ENCODE measurements around the gene CR1L.
"Not testable (repeated sequence)": the region's sequence is repeated elsewhere in the genome, so short reads cannot be mapped to it uniquely, and the experiment has no call there.

Gene CR1L

DNA sequence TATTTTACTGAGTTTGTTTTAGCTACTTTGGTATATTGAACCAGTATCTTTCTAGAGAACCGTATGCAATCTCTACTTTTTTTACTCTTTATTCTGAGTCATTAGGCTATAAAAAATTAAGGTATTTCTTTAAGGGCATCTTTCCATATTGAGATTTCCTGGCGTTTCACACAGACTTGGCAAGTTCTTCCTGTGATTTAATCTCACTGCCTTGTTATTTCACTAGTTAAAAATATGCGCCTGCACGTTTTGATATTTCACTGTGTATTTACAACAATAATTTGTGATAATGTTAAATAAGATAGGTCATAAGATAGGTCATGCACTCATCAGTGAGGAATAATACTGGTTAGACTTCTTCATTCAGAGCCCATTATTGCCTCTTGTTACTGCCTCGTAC, 16.2 kb upstream of the CR1L start:
- Histone ChIP-seq H3K27ac (ENCODE audit: low read depth, low read length, severe bottlenecking) (no peak overlapping the region), H3K4me3 (ENCODE audit: extremely low read depth, insufficient read depth, low read length, poor library complexity, severe bottlenecking) (no peak overlapping the region), H3K9me3 (ENCODE audit: control insufficient read depth, low read length) (no peaks in the 10 kb centered on the region), H3K36me3 (ENCODE audit: control insufficient read depth, insufficient read depth, low read length) (no peaks in the 10 kb centered on the region), H3K4me1 (ENCODE audit: control insufficient read depth, insufficient read depth, low read length, poor library complexity, severe bottlenecking) (no peaks in the 10 kb centered on the region)
- WGBS, 2 experiments (ENCODE audit: insufficient coverage in 2 of 2) = 100% methylated on average over 1 of the region's 5 CpGs; no CpG with 5 or more reads in 1 of the 2 experiments

- Histone ChIP-seq H3K4me3 (ENCODE audit: extremely low read depth, insufficient read depth, low read length, poor library complexity, severe bottlenecking) (no peak overlapping the region), H3K27ac (ENCODE audit: low read depth, low read length, severe bottlenecking) (no peak overlapping the region), H3K4me1 (ENCODE audit: control insufficient read depth, insufficient read depth, low read length, poor library complexity, severe bottlenecking) (peaks cover 4% of the 10 kb centered on the region), H3K9me3 (ENCODE audit: control insufficient read depth, low read length) (no peaks in the 10 kb centered on the region), H3K36me3 (ENCODE audit: control insufficient read depth, insufficient read depth, low read length) (no peaks in the 10 kb centered on the region)
- WGBS, 2 experiments (ENCODE audit: insufficient coverage in 2 of 2) = 88% methylated on average over 1 of the region's 1 CpG; no CpG with 5 or more reads in 1 of the 2 experiments
These were observed 13.8 kb upstream of the CR1L start for GRCh38 chr1:207631137-207631536.

DNA sequence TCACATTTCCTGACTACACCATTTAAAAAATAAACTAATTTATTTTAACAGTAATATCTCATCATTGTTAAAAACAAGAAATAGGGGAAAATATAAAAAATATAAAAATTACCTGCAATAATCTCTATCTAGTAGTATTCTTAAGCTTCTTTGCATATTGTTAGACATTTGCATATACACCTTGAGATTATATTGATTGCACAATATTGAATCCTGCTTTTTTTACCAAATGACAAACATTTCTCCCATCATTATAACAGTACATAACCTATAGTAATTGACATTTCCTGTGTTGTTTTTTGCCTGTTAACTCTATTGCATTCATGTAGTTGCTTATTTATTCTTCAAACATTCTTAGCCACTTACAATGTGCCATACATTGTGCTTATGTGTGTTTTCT, 11.7 kb upstream of the CR1L start:
- H3K4me3 ChIP-seq (ENCODE audit: extremely low read depth, insufficient read depth, low read length, poor library complexity, severe bottlenecking) = no peak overlapping the region
- H3K9me3 ChIP-seq (ENCODE audit: control insufficient read depth, low read length) = no peaks in the 10 kb centered on the region
- no peaks in the 10 kb centered on the region for H3K36me3 ChIP-seq (ENCODE audit: control insufficient read depth, insufficient read depth, low read length)
- no peak overlapping the region for H3K27ac ChIP-seq (ENCODE audit: low read depth, low read length, severe bottlenecking)
- peaks cover 4% of the 10 kb centered on the region for H3K4me1 ChIP-seq (ENCODE audit: control insufficient read depth, insufficient read depth, low read length, poor library complexity, severe bottlenecking)

DNA sequence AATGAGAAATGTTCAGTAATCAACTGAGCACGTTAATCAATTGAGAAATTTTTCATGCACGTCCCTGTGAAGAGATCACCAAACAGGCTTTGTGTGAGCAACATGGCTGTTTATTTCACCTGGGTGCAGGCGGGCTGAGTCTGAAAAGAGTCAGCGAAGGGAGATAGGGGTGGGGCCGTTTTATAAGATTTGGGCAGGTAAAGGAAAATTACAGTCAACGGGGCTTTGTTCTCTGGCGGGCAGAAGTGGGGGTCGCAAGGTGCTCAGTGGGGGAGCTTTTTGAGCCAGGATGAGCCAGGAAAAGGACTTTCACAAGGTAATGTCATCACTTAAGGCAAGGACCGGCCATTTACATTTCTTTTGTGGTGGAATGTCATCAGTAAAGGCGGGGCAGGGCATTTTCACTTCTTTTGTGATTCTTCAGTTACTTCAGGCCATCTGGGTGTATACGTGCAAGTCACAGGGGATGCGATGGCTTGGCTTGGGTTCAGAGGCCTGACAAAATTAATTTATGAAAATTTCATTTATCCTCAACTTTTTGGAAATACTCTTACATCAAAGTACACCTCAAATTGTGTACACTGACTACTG, 11.1 kb upstream of the CR1L start:
- 36 to 46% methylated on average over 4 to 7 of the region's 12 CpGs for WGBS, 2 experiments (ENCODE audit: insufficient coverage in 2 of 2)
- not testable (repeated sequence) for H3K4me1 ChIP-seq (ENCODE audit: control insufficient read depth, insufficient read depth, low read length, poor library complexity, severe bottlenecking); H3K9me3 ChIP-seq (ENCODE audit: control insufficient read depth, low read length); H3K4me3 ChIP-seq (ENCODE audit: extremely low read depth, insufficient read depth, low read length, poor library complexity, severe bottlenecking); H3K36me3 ChIP-seq (ENCODE audit: control insufficient read depth, insufficient read depth, low read length); H3K27ac ChIP-seq (ENCODE audit: low read depth, low read length, severe bottlenecking)

GRCh38 chr1:207634293-207634692, 10.6 kb upstream of the CR1L start:
- H3K36me3 ChIP-seq (ENCODE audit: control insufficient read depth, insufficient read depth, low read length); H3K9me3 ChIP-seq (ENCODE audit: control insufficient read depth, low read length); H3K4me3 ChIP-seq (ENCODE audit: extremely low read depth, insufficient read depth, low read length, poor library complexity, severe bottlenecking); H3K4me1 ChIP-seq (ENCODE audit: control insufficient read depth, insufficient read depth, low read length, poor library complexity, severe bottlenecking); H3K27ac ChIP-seq (ENCODE audit: low read depth, low read length, severe bottlenecking): not testable (repeated sequence)
- WGBS, 2 experiments (ENCODE audit: insufficient coverage in 2 of 2) = 73 to 97% methylated on average over 3 of the region's 6 CpGs

DNA sequence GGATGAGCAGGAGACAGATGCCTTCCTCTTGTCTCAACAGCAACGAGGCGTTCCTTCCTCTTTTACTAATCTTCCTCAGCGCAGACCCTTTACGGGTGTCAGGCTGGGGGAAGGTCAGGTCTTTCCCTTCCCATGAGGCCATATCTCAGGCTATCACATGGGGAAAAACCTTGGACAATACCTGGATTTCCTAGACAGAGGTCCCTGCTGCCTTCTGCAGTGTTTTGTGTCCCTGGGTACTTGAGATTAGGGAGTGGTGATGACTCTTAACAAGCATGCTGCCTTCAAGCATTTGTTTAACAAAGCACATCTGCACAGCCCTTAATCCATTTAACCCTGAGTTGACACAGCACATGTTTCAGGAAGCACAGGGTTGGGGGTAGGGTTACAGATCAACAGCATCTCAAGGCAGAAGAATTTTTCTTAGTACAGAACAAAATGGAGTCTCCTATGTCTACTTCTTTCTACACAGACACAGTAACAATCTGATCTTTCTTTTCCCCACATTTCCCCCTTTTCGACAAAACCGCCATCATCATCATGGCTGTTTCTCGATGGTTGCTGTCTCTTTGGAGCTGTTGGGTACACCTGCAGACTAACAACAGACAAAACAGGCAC, 9.3 kb upstream of the CR1L start:
- WGBS, 2 experiments (ENCODE audit: insufficient coverage in 2 of 2) = 65 to 73% methylated on average over 3 to 6 of the region's 7 CpGs
- not testable (repeated sequence) for H3K9me3 ChIP-seq (ENCODE audit: control insufficient read depth, low read length); H3K36me3 ChIP-seq (ENCODE audit: control insufficient read depth, insufficient read depth, low read length); H3K4me1 ChIP-seq (ENCODE audit: control insufficient read depth, insufficient read depth, low read length, poor library complexity, severe bottlenecking); H3K4me3 ChIP-seq (ENCODE audit: extremely low read depth, insufficient read depth, low read length, poor library complexity, severe bottlenecking); H3K27ac ChIP-seq (ENCODE audit: low read depth, low read length, severe bottlenecking)

GRCh38 chr1:207638487-207639145, 6.3 kb upstream of the CR1L start:
- 76 to 86% methylated on average over 4 of the region's 9 CpGs for WGBS, 2 experiments (ENCODE audit: insufficient coverage in 2 of 2)
- H3K27ac ChIP-seq (ENCODE audit: low read depth, low read length, severe bottlenecking); H3K4me3 ChIP-seq (ENCODE audit: extremely low read depth, insufficient read depth, low read length, poor library complexity, severe bottlenecking); H3K36me3 ChIP-seq (ENCODE audit: control insufficient read depth, insufficient read depth, low read length); H3K4me1 ChIP-seq (ENCODE audit: control insufficient read depth, insufficient read depth, low read length, poor library complexity, severe bottlenecking); H3K9me3 ChIP-seq (ENCODE audit: control insufficient read depth, low read length): not testable (repeated sequence)

DNA sequence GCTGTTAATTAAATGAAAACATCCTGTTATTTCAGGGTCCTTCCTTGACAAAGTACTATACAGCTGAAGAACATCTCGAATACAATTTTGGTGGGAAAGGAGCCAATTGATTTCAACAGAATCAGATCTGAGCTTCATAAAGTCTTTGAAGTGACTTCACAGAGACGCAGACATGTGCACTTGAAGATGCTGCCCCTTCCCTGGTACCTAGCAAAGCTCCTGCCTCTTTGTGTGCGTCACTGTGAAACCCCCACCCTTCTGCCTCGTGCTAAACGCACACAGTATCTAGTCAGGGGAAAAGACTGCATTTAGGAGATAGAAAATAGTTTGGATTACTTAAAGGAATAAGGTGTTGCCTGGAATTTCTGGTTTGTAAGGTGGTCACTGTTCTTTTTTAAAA, 5.6 kb upstream of the CR1L start:
- H3K36me3 ChIP-seq (ENCODE audit: control insufficient read depth, insufficient read depth, low read length); H3K9me3 ChIP-seq (ENCODE audit: control insufficient read depth, low read length); H3K27ac ChIP-seq (ENCODE audit: low read depth, low read length, severe bottlenecking); H3K4me1 ChIP-seq (ENCODE audit: control insufficient read depth, insufficient read depth, low read length, poor library complexity, severe bottlenecking); H3K4me3 ChIP-seq (ENCODE audit: extremely low read depth, insufficient read depth, low read length, poor library complexity, severe bottlenecking): not testable (repeated sequence)
- WGBS, 2 experiments (ENCODE audit: insufficient coverage in 2 of 2) = 95 to 100% methylated on average over 1 to 2 of the region's 5 CpGs

DNA sequence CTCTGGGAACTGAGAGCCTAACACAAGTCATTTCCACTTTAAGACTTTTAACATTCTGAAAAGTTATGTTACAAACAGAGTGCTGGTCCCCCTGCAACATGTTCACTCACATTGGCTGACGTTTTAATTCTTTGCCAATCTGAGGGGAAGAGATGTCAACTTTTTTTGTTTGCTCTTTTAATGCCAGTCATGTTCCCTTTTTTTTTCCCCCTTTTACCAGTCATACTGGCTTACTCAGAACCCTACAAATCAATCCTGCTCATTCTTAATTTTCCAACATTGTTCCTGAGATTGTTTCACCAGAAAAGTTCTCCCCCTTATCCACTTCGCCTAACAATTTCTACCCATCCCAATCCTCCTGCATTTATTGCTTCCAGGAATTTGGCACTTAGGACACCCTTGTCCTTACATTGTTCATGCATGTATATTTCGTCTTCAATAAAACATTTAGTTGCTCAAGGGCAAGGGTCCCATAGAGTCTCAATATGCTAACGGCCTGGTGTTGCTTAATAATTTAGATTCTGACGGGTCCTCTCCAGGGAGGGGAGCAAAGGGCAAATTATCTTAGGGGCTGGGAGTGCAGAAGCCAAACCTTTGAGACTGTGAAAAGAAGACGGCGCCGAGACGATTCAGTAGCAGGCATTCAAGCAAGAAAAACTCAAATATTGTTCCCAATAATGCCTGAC, 624 bp upstream of the CR1L start:
- no peak overlapping the region for H3K4me3 ChIP-seq (ENCODE audit: extremely low read depth, insufficient read depth, low read length, poor library complexity, severe bottlenecking)
- WGBS, 2 experiments (ENCODE audit: insufficient coverage in 2 of 2) = 76 to 91% methylated on average over 5 to 6 of the region's 9 CpGs
- no peaks in the 10 kb centered on the region for H3K4me1 ChIP-seq (ENCODE audit: control insufficient read depth, insufficient read depth, low read length, poor library complexity, severe bottlenecking)
- H3K9me3 ChIP-seq (ENCODE audit: control insufficient read depth, low read length) = no peaks in the 10 kb centered on the region
- H3K36me3 ChIP-seq (ENCODE audit: control insufficient read depth, insufficient read depth, low read length) = no peaks in the 10 kb centered on the region
- no peak overlapping the region for H3K27ac ChIP-seq (ENCODE audit: low read depth, low read length, severe bottlenecking)

DNA sequence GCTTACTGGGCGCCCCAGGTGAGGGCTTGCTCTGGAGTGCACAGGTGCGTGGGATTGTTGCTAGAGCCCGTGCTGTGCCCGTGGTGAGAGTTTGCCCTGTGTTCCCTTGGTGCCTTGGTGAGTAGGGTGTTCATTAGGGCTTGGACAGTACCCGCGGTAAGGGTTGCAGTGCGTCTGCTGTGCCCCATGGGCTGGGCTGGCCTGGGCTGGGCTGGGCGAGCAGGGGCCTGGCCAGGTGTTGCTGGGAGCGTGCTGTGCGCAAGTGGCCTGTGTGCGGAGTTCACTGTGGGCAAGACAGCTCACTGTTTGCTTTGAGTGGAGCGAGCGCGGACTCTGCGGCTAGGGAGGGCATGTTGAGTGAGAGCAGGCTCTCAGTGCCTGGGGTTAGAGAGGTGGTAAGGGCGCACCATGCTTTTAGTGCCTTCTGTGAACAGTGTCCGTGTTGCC, 725 bp downstream of the CR1L start:
- 85 to 91% methylated on average over 13 to 16 of the region's 17 CpGs for WGBS, 2 experiments (ENCODE audit: insufficient coverage in 2 of 2)
- H3K4me1 ChIP-seq (ENCODE audit: control insufficient read depth, insufficient read depth, low read length, poor library complexity, severe bottlenecking) = no peaks in the 10 kb centered on the region
- H3K36me3 ChIP-seq (ENCODE audit: control insufficient read depth, insufficient read depth, low read length) = no peaks in the 10 kb centered on the region
- no peaks in the 10 kb centered on the region for H3K9me3 ChIP-seq (ENCODE audit: control insufficient read depth, low read length)
- H3K27ac ChIP-seq (ENCODE audit: low read depth, low read length, severe bottlenecking) = no peak overlapping the region
- no peak overlapping the region for H3K4me3 ChIP-seq (ENCODE audit: extremely low read depth, insufficient read depth, low read length, poor library complexity, severe bottlenecking)

GRCh38 chr1:207646171-207646570, 1.2 kb downstream of the CR1L start:
- Histone ChIP-seq H3K27ac (ENCODE audit: low read depth, low read length, severe bottlenecking) (no peak overlapping the region), H3K9me3 (ENCODE audit: control insufficient read depth, low read length) (no peaks in the 10 kb centered on the region), H3K4me1 (ENCODE audit: control insufficient read depth, insufficient read depth, low read length, poor library complexity, severe bottlenecking) (no peaks in the 10 kb centered on the region), H3K36me3 (ENCODE audit: control insufficient read depth, insufficient read depth, low read length) (no peaks in the 10 kb centered on the region), H3K4me3 (ENCODE audit: extremely low read depth, insufficient read depth, low read length, poor library complexity, severe bottlenecking) (no peak overlapping the region)
